D721Med (cell line): Measurements from ENCODE around the gene EPHA6.
"Not testable (repeated sequence)": the region's sequence is repeated elsewhere in the genome, so short reads cannot be mapped to it uniquely, and the experiment has no call there.

Source experiments
- DNase-seq: peaks from one replicate; pipeline ENCODE4 v3.0.0; 2011; ENCODE audit warnings: low spot score; ENCODE audit not compliant: insufficient read length
- FAIRE-seq: peaks from 2 replicates; lab custom pipeline; 2011; peaks lifted over from hg19 to GRCh38; lab: Jason Lieb, UNC
- CTCF ChIP-seq: IDR thresholded peaks from 2 replicates; pipeline ENCODE4 v1.5.1; 2012; ENCODE audit warnings: mild to moderate bottlenecking, control low read depth; ENCODE audit not compliant: insufficient read depth; ENCODE audit errors: missing control alignments

Gene EPHA6

DNA sequence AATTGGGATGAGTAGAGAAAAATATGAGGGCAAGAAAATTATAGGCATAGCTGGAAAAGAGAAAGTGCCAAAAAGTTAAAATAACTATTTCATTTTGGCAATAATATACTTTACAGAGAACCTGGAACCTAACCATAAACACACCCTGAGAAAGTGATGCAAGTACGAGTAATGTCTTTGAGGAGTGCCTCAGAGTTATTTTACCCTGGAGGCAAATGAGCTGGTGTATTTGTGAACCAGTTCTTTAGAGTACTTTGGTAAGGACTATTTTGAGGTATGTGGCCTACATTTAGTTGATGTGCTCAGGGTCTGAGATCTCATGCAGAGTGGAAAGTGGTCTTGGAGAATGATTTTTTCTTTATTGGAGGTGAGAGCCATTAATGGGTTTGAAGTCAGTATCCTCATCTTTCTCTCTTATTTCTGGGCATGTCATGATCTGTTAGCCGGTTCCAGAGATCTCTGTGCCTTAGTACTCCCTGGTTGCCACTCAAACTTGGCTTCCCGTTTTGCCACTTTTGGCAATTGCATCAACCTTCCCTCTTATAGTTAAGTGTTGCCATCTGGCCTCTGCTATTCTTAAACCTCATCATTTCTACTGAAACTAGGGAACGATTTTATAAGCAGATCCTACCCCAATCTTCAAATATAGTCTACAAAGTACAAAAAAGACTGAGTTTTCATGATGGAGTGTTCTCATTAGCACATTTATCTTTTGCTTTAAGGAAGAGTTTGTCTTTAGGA lies 145.7 kb downstream of the EPHA6 start:
- no peak for TF ChIP-seq CTCF
- DNase-seq (no peak), FAIRE-seq (no peak)

DNA sequence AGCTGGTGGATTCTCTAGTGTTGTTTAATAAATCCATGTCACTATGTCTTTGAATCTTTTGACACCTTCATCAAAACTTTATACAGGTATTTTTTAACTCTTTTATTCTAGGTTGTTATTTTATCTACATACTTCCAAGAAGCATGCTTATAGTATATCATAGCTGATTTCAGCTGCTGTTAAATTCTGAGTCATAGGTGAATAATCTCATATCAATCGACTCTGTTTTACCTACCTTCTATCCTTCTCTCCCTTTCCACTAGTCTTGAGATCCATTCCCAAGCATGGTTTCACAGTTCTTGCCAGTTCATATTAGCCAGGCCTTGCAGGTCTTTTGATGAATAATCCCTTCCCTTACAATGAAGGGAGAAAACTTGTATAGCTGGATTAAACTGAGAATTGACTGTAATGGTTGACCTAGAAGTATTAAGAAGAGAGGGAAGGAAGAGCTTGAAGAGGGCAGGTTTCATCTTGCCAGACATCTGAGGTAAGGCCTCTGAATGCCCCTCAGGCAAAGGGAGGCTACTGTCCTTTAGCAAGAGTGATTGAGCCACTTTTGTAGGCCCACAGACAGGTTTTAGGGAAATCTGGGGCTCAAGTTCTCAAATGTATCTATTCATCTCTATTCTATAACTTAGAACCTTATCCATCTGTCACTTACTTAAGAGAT lies 146.4 kb downstream of the EPHA6 start:
- DNase-seq (no peak), FAIRE-seq (no peak)
- TF ChIP-seq CTCF: no peak

GRCh38 chr3:96961576-96961975 lies 147.2 kb downstream of the EPHA6 start:
- TF ChIP-seq CTCF: no peak
- DNase-seq: no peak
- no peak for FAIRE-seq

GRCh38 chr3:96966181-96966929 lies 152.0 kb downstream of the EPHA6 start:
- no peak for FAIRE-seq

GRCh38 chr3:96970211-96970610 lies 155.8 kb downstream of the EPHA6 start:
- TF ChIP-seq CTCF: no peak
- no peak for DNase-seq
- FAIRE-seq: no peak

More at GRCh38 chr3:96966181-96966929, 152.0 kb downstream of the EPHA6 start:
- no peak for DNase-seq
- no peak for TF ChIP-seq CTCF

DNA sequence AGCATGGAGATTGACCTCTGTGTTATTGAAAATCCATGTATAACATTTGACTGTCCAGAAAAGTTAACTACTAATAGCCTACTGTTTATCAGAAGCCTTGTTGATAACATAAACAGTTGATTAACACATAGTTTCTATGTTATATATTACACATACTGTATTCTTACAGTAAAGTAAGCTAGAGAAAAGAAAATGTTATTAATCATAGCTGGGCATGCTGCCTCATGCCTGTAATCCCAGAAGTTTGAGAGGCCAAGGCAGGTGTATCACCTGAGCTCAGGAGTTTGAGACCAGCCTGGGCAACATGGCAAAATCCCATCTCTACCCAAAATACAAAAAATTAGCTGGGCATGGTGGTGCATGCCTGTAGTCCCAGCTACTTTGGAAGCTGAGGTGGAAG lies 163.3 kb downstream of the EPHA6 start:
- DNase-seq: no peak
- no peak for TF ChIP-seq CTCF
- FAIRE-seq: no peak

DNA sequence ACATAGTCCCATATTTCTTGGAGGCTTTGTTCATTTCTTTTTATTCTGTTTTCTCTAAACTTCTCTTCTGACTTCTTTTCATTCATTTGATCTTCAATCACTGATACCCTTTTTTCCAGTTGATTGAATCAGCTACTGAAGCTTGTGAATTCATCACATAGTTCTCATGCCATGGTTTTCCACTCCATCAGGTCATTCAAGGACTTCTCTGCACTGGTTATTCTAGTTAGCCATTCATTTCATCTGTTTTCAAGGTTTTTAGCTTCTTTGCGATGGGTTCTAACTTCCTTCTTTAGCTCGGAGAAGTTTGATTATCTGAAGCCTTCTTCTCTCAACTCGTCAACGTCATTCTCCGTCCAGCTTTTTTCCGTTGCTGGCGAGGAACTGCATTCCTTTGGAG lies 169.3 kb downstream of the EPHA6 start:
- FAIRE-seq, DNase-seq: not testable (repeated sequence)
